GM10847 (cell line): ENCODE data around the gene CLIC2.
"Not testable (repeated sequence)": the region's sequence is repeated elsewhere in the genome, so short reads cannot be mapped to it uniquely, and the experiment has no call there.

ENCODE experiments used
- POLR2A ChIP-seq: IDR thresholded peaks from 2 replicates; pipeline ENCODE4 v1.6.1; 2011; ENCODE audit not compliant: insufficient read length; ENCODE audit errors: extremely low read depth

Gene CLIC2

GRCh38 chrX:155334486-155335336 is at the start of gene CLIC2:
CLIC2 (minus strand) TSS chrX:155334614; CDS start chrX:155334427, 187 bp downstream.
- TF ChIP-seq POLR2A = no peak

GRCh38 chrX:155381843-155382528 is 47.6 kb upstream of the CLIC2 start, which contains the start of gene F8A2:
F8A2 (plus strand) TSS chrX:155382095; CDS start chrX:155382115, 20 bp downstream.
- not testable (repeated sequence) for TF ChIP-seq POLR2A

GRCh38 chrX:155333544-155334100 is 792 bp downstream of the CLIC2 start:
- no peak for TF ChIP-seq POLR2A

GRCh38 chrX:155330992-155331391 is 3.4 kb downstream of the CLIC2 start:
- TF ChIP-seq POLR2A = no peak

GRCh38 chrX:155329293-155329692 is 5.1 kb downstream of the CLIC2 start:
- no peak for TF ChIP-seq POLR2A

GRCh38 chrX:155326610-155327009 is 7.8 kb downstream of the CLIC2 start:
- no peak for TF ChIP-seq POLR2A

GRCh38 chrX:155314260-155314659 is 20.2 kb downstream of the CLIC2 start:
- no peak for TF ChIP-seq POLR2A

GRCh38 chrX:155313766-155314165 is 20.6 kb downstream of the CLIC2 start:
- no peak for TF ChIP-seq POLR2A

GRCh38 chrX:155293771-155294170 is 40.6 kb downstream of the CLIC2 start:
- no peak for TF ChIP-seq POLR2A

- no peak for TF ChIP-seq POLR2A
Observed at GRCh38 chrX:155279873-155280272, 54.5 kb downstream of the CLIC2 start.

- TF ChIP-seq POLR2A = no peak
Observed at GRCh38 chrX:155270969-155271368, 63.4 kb downstream of the CLIC2 start.

GRCh38 chrX:155266439-155266838 is 68.0 kb downstream of the CLIC2 start:
- TF ChIP-seq POLR2A = no peak

GRCh38 chrX:155263854-155264628 is 70.4 kb downstream of the CLIC2 start, which contains the start of gene RAB39B:
RAB39B (minus strand) TSS chrX:155264491; CDS start chrX:155264288, 203 bp downstream.
- TF ChIP-seq POLR2A = no peak

- TF ChIP-seq POLR2A = no peak
Observed at GRCh38 chrX:155262970-155263754, 71.3 kb downstream of the CLIC2 start.
